Neural progenitor cell (in vitro differentiated cells): ENCODE results near the gene PLN. TPM values are rescaled to one million over a fixed set of nuclear protein-coding genes. Genes with fewer than 3 reads are reported as not detected.

ENCODE experiments used
- DNase-seq: peaks from one replicate; pipeline ENCODE4 v3.0.0-alpha.2; 2016; ENCODE audit warnings: low spot score
- H2AFZ ChIP-seq: fragments of 200-600 bp; sonication (generic); replicated peaks from 2 replicates; pipeline ENCODE4 v1.6.1; 2016; ENCODE audit warnings: antibody characterized with exemption
- H3F3A ChIP-seq: fragments of 200-600 bp; sonication (generic); 2 replicates; pipeline ENCODE4 v1.6.1; 2016; ENCODE audit warnings: antibody characterized with exemption, low read depth
- H3K27ac ChIP-seq: fragments of 200-600 bp; sonication (generic); 2 replicates; pipeline ENCODE4 v1.5.1; 2016; ENCODE audit warnings: mild to moderate bottlenecking
- H3K27me3 ChIP-seq: fragments of 200-600 bp; sonication (generic); 2 replicates; pipeline ENCODE4 v1.6.1; 2016; ENCODE audit warnings: mild to moderate bottlenecking, moderate library complexity
- H3K36me3 ChIP-seq: fragments of 200-600 bp; sonication (generic); 2 replicates; pipeline ENCODE4 v1.5.1; 2016
- H3K4me1 ChIP-seq: fragments of 200-600 bp; sonication (generic); 2 replicates; pipeline ENCODE4 v1.6.1; 2016; ENCODE audit warnings: mixed run types
- H3K4me2 ChIP-seq: fragments of 200-600 bp; sonication (generic); 2 replicates; pipeline ENCODE4 v1.6.1; 2016
- H3K4me3 ChIP-seq: fragments of 200-600 bp; sonication (generic); 2 replicates; pipeline ENCODE4 v1.5.1; 2016
- H3K79me2 ChIP-seq: fragments of 200-600 bp; sonication (generic); 2 replicates; pipeline ENCODE4 v1.6.1; 2016; ENCODE audit warnings: low read depth
- H3K9ac ChIP-seq: fragments of 200-600 bp; sonication (generic); 2 replicates; pipeline ENCODE4 v1.6.1; 2016
- H3K9me3 ChIP-seq: fragments of 200-600 bp; sonication (generic); 2 replicates; pipeline ENCODE4 v1.5.1; 2016; ENCODE audit warnings: low read depth
- H4K20me1 ChIP-seq: fragments of 200-600 bp; sonication (generic); 2 replicates; pipeline ENCODE4 v1.6.1; 2016; ENCODE audit warnings: low read depth
- H3K27ac Mint-ChIP-seq: 3 replicates; pipeline ENCODE4 v1.8.0; 2021; ENCODE audit warnings: mixed read lengths
- H3K27me3 Mint-ChIP-seq: 2 replicates; pipeline ENCODE4 v1.8.0; 2022; ENCODE audit warnings: low read depth, mild to moderate bottlenecking, inconsistent platforms, moderate library complexity, mixed read lengths; ENCODE audit not compliant: insufficient read depth
- H3K36me3 Mint-ChIP-seq: 3 replicates; pipeline ENCODE4 v1.8.0; 2021; ENCODE audit warnings: mixed read lengths
- H3K4me1 Mint-ChIP-seq: 3 replicates; pipeline ENCODE4 v1.8.0; 2021; ENCODE audit warnings: mixed read lengths
- H3K4me3 Mint-ChIP-seq: 3 replicates; pipeline ENCODE4 v1.8.0; 2021; ENCODE audit warnings: mild to moderate bottlenecking, moderate library complexity, mixed read lengths
- H3K9me3 Mint-ChIP-seq: 3 replicates; pipeline ENCODE4 v1.8.0; 2020; ENCODE audit warnings: mixed read lengths
- EZH2 ChIP-seq: fragments of 200-600 bp; sonication (generic); IDR thresholded peaks from 2 replicates; pipeline ENCODE4 v1.6.1; 2017; ENCODE audit warnings: antibody characterized with exemption, mild to moderate bottlenecking, moderate library complexity
- EZH2phosphoT487 ChIP-seq: fragments of 200-600 bp; sonication (generic); IDR thresholded peaks from 2 replicates; pipeline ENCODE4 v1.6.1; 2017; ENCODE audit warnings: antibody characterized with exemption
- total RNA-seq: library from RNA; depleted of rRNA; stranded (reverse); fragments of >200 nt; gene quantifications from 2 replicates; pipeline ENCODE4 v1.2.3, GENCODE V29; 2015; ENCODE audit warnings: low replicate concordance
- TF ChIP-seq, protein P1 (sequence below): fragments of 200-600 bp; sonication (generic); IDR thresholded peaks from 2 replicates; pipeline ENCODE4 v1.5.1; 2017; ENCODE audit warnings: antibody characterized with exemption, mild to moderate bottlenecking

PLN gene
- total RNA-seq, 1 donor from 2014 or later = not detected

DNA sequence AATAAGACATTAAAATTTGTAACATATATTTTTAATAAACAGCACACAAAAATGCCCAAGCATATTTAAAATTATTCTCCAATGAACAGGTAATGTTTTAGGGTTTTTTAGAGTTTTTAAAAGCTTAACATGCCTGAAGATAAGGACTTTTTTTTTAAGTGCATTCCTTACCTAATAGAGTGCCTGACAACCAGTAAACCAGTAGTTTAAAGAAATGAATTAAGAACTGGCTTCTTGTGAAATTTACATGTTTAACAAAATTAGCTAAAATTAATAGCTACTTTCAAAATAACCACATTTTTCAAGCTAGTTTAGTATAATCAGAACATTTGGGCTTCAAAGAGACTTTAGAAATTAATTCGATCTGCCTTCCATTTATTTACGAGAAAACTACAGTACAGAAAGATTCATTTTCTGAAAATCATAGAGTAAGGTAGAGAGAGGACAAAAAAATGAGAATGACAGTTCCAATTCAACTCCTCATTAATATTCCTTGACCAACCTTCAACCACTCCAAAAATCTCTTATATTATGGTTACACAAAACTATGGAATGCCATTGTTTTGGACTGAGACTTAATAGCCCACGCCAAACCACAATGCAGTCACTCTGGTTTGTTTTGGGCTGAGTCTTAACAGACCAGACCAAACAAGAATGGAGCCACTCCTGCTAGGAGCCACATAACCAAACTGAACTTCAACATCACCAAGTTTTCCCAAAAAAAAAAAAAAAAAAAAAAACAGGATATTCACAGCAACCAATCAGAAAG, 5.7 kb upstream of the PLN start:
- H3K27ac Mint-ChIP-seq = no peak overlapping the region
- no peak overlapping the region for H3K4me2 ChIP-seq
- H4K20me1 ChIP-seq = no peaks in the 10 kb centered on the region
- no peak for DNase-seq
- no peak overlapping the region for H2AFZ ChIP-seq
- H3K27ac ChIP-seq = no peak overlapping the region
- H3K36me3 Mint-ChIP-seq = peaks cover 2% of the 10 kb centered on the region
- H3K27me3 ChIP-seq = no peaks in the 10 kb centered on the region
- H3K9me3 Mint-ChIP-seq = no peaks in the 10 kb centered on the region
- no peaks in the 10 kb centered on the region for H3K79me2 ChIP-seq
- H3K9me3 ChIP-seq = no peaks in the 10 kb centered on the region
- H3K4me3 Mint-ChIP-seq = no peak overlapping the region
- no peak overlapping the region for H3K9ac ChIP-seq
- H3K27me3 Mint-ChIP-seq = no peaks in the 10 kb centered on the region
- H3F3A ChIP-seq = no peaks in the 10 kb centered on the region
- H3K4me1 Mint-ChIP-seq = no peaks in the 10 kb centered on the region
- no peaks in the 10 kb centered on the region for H3K4me1 ChIP-seq
- TF ChIP-seq, protein P1, sequence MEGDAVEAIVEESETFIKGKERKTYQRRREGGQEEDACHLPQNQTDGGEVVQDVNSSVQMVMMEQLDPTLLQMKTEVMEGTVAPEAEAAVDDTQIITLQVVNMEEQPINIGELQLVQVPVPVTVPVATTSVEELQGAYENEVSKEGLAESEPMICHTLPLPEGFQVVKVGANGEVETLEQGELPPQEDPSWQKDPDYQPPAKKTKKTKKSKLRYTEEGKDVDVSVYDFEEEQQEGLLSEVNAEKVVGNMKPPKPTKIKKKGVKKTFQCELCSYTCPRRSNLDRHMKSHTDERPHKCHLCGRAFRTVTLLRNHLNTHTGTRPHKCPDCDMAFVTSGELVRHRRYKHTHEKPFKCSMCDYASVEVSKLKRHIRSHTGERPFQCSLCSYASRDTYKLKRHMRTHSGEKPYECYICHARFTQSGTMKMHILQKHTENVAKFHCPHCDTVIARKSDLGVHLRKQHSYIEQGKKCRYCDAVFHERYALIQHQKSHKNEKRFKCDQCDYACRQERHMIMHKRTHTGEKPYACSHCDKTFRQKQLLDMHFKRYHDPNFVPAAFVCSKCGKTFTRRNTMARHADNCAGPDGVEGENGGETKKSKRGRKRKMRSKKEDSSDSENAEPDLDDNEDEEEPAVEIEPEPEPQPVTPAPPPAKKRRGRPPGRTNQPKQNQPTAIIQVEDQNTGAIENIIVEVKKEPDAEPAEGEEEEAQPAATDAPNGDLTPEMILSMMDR = no peak
- TF ChIP-seq EZH2 = no peak
- TF ChIP-seq EZH2phosphoT487 = no peak
- H3K36me3 ChIP-seq = no peaks in the 10 kb centered on the region
- H3K4me3 ChIP-seq = no peak overlapping the region

DNA sequence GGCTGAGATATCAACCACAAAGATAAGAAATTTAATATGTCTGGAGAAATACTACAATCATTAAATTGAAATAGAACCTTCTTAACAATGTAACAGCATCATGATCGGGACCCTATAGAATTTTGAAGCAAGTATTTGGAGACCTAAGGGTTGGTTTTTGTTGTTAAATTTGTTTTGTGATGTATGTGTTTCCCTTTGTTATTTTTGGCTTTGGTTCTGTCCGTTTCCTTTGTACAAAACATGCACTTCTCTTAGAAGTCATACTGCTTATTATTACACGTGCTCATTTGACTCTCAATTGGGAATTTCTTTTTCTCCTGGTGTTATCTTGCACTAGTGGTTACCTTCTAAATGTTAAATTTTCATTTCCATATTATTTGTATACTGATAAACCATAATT, 4.0 kb upstream of the PLN start:
- H3K4me1 Mint-ChIP-seq = no peaks in the 10 kb centered on the region
- H3F3A ChIP-seq = no peaks in the 10 kb centered on the region
- H3K27me3 Mint-ChIP-seq = no peaks in the 10 kb centered on the region
- H3K36me3 Mint-ChIP-seq = peaks cover 2% of the 10 kb centered on the region
- DNase-seq = no peak
- no peaks in the 10 kb centered on the region for H3K36me3 ChIP-seq
- no peak for TF ChIP-seq EZH2phosphoT487
- H3K9me3 ChIP-seq = no peaks in the 10 kb centered on the region
- H3K27ac ChIP-seq = no peak overlapping the region
- H4K20me1 ChIP-seq = no peaks in the 10 kb centered on the region
- H3K27me3 ChIP-seq = no peaks in the 10 kb centered on the region
- no peak overlapping the region for H2AFZ ChIP-seq
- no peak overlapping the region for H3K27ac Mint-ChIP-seq
- no peak overlapping the region for H3K9ac ChIP-seq
- H3K4me2 ChIP-seq = no peak overlapping the region
- H3K9me3 Mint-ChIP-seq = no peaks in the 10 kb centered on the region
- no peaks in the 10 kb centered on the region for H3K79me2 ChIP-seq
- no peak overlapping the region for H3K4me3 Mint-ChIP-seq
- H3K4me1 ChIP-seq = no peaks in the 10 kb centered on the region
- no peak overlapping the region for H3K4me3 ChIP-seq

DNA sequence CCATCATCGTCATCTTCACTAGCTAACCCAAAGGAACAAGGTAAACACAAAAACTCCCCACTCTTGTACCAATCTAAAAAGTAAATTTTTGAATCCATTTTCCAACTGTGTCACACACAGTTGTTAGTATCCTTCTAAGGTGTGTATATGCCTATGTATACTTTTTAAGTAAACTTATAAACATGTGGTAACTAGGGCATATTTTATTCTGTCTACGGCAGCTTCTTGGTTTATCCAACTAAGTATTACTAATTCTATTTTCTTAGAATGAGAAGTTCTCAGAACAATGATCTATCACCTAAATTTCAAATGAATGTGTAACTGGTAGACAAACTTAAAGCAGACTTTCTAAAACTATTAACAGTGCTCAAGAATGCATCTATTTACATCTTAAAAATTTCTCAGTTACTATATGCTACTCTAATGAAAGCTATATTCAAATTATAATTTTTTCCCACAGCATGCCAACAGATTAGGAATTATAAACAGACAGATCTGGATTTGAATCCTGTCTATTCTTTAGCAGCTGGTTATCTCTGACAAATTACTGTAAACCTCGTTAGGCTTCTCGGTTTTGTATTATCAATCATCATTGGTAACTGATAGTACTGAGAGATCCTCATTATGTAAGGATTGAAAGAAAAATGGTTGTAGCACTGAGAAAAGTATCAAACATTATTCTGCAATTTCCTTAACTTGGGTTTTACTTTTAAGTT, 1.8 kb upstream of the PLN start:
- Histone ChIP-seq H3K4me3 (no peak overlapping the region), H4K20me1 (no peaks in the 10 kb centered on the region), H3K79me2 (no peaks in the 10 kb centered on the region), H3K9me3 (no peaks in the 10 kb centered on the region), H3K9ac (no peak overlapping the region), H3K27ac (no peak overlapping the region), H3K4me1 (no peaks in the 10 kb centered on the region), H3K4me2 (no peak overlapping the region), H2AFZ (no peak overlapping the region), H3K36me3 (no peaks in the 10 kb centered on the region), H3K27me3 (no peaks in the 10 kb centered on the region), H3F3A (no peaks in the 10 kb centered on the region)
- Mint-ChIP-seq H3K27me3 (no peaks in the 10 kb centered on the region), H3K9me3 (no peaks in the 10 kb centered on the region), H3K27ac (no peak overlapping the region), H3K36me3 (peaks cover 2% of the 10 kb centered on the region), H3K4me1 (peaks cover 2% of the 10 kb centered on the region), H3K4me3 (no peak overlapping the region)
- TF ChIP-seq EZH2 (no peak), EZH2phosphoT487 (no peak)
- TF ChIP-seq, protein P1 = no peak
- no peak for DNase-seq

DNA sequence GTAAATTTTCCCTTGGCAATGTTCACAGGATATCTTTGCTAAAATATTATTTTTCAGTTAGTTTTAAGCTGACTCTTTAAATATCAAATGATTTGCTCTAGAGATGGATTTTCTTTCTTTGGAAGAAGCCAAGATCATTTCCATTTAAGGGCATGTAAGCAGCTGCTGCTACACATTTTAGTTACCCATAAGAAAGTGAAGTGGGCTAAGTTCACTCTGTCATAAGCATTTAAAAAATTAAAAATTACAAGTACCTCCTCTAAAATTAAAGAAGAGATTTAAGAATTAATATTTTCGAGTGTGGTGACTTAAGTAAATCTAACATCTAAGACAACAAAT, 1.2 kb upstream of the PLN start:
- Mint-ChIP-seq H3K9me3 (no peaks in the 10 kb centered on the region), H3K27me3 (no peaks in the 10 kb centered on the region), H3K27ac (no peak overlapping the region), H3K4me3 (no peak overlapping the region), H3K36me3 (peaks cover 2% of the 10 kb centered on the region), H3K4me1 (peaks cover 2% of the 10 kb centered on the region)
- Histone ChIP-seq H4K20me1 (no peaks in the 10 kb centered on the region), H3K9me3 (no peaks in the 10 kb centered on the region), H3K4me2 (no peak overlapping the region), H2AFZ (no peak overlapping the region), H3K4me3 (no peak overlapping the region), H3K9ac (no peak overlapping the region), H3K36me3 (no peaks in the 10 kb centered on the region), H3K79me2 (no peaks in the 10 kb centered on the region), H3K4me1 (no peaks in the 10 kb centered on the region), H3K27me3 (no peaks in the 10 kb centered on the region), H3F3A (no peaks in the 10 kb centered on the region), H3K27ac (no peak overlapping the region)
- TF ChIP-seq, protein P1 = no peak
- TF ChIP-seq EZH2 (no peak), EZH2phosphoT487 (no peak)
- no peak for DNase-seq
